Measurements from ENCODE around the gene CBX6. TPM values are rescaled to one million over a fixed set of nuclear protein-coding genes. Genes with fewer than 3 reads are reported as not detected.

The CBX6 gene
- total RNA-seq, 1 experiment from 2014 or later = 98.4 TPM

DNA sequence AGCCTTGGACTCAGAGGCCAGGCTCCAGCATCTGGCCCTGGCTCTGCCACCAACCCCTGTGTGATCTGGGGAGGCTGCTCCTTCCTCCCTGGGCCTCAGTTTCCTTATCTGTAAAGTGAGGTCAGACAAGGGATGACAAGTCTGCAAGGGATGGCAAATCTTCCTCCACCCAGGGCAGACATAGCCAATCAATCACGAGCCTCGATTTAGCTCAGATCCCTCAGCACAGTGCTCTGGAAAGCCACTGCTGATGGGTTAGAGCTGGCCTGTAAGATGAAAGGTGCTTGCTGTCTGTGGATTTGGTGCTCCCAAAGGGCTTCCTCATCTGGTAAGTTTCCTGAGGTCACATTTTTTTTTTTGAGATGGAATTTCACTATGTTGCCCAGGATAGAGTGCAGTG lies 48.4 kb downstream of the CBX6 start:
- no peak for TF ChIP-seq POLR2AphosphoS5 (IDR thresholded peaks at IDR 0.05; ENCODE audit: low read depth, low read length)
- TF ChIP-seq SIN3A (IDR thresholded peaks at IDR 0.05; ENCODE audit: borderline replicate concordance, insufficient read depth, low read depth, low read length) = no peak
- no peak for TF ChIP-seq TCF7L2 (IDR thresholded peaks at IDR 0.05; ENCODE audit: low read depth, low read length)
- TF ChIP-seq, protein P1, sequence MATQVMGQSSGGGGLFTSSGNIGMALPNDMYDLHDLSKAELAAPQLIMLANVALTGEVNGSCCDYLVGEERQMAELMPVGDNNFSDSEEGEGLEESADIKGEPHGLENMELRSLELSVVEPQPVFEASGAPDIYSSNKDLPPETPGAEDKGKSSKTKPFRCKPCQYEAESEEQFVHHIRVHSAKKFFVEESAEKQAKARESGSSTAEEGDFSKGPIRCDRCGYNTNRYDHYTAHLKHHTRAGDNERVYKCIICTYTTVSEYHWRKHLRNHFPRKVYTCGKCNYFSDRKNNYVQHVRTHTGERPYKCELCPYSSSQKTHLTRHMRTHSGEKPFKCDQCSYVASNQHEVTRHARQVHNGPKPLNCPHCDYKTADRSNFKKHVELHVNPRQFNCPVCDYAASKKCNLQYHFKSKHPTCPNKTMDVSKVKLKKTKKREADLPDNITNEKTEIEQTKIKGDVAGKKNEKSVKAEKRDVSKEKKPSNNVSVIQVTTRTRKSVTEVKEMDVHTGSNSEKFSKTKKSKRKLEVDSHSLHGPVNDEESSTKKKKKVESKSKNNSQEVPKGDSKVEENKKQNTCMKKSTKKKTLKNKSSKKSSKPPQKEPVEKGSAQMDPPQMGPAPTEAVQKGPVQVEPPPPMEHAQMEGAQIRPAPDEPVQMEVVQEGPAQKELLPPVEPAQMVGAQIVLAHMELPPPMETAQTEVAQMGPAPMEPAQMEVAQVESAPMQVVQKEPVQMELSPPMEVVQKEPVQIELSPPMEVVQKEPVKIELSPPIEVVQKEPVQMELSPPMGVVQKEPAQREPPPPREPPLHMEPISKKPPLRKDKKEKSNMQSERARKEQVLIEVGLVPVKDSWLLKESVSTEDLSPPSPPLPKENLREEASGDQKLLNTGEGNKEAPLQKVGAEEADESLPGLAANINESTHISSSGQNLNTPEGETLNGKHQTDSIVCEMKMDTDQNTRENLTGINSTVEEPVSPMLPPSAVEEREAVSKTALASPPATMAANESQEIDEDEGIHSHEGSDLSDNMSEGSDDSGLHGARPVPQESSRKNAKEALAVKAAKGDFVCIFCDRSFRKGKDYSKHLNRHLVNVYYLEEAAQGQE (IDR thresholded peaks at IDR 0.05; ENCODE audit: insufficient read depth in 1 of 2, low read depth in 2 of 2, low read length in 1 of 2) = no peak
- TF ChIP-seq, protein P2, sequence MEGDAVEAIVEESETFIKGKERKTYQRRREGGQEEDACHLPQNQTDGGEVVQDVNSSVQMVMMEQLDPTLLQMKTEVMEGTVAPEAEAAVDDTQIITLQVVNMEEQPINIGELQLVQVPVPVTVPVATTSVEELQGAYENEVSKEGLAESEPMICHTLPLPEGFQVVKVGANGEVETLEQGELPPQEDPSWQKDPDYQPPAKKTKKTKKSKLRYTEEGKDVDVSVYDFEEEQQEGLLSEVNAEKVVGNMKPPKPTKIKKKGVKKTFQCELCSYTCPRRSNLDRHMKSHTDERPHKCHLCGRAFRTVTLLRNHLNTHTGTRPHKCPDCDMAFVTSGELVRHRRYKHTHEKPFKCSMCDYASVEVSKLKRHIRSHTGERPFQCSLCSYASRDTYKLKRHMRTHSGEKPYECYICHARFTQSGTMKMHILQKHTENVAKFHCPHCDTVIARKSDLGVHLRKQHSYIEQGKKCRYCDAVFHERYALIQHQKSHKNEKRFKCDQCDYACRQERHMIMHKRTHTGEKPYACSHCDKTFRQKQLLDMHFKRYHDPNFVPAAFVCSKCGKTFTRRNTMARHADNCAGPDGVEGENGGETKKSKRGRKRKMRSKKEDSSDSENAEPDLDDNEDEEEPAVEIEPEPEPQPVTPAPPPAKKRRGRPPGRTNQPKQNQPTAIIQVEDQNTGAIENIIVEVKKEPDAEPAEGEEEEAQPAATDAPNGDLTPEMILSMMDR (IDR thresholded peaks at IDR 0.05) = no peak
- ChIA-PET CTCF (interaction anchor here (0.5 kb wide), 1 partner anchor 11 kb away, joined by 8 read pairs; no protein-coding TSS in a partner anchor), POLR2A (interaction anchor here (0.6 kb wide), 1 partner anchor 30 kb away, joined by 7 read pairs; no protein-coding TSS in a partner anchor)
- no peaks in the 10 kb centered on the region for H3K27me3 ChIP-seq (ENCODE audit: control insufficient read depth, insufficient read depth, low read length)
- no peak overlapping the region for H3K27ac ChIP-seq (ENCODE audit: low read length)
- DNase-seq (ENCODE audit: low read depth, low spot score) (no peak), ATAC-seq (no peak)
- no peaks in the 10 kb centered on the region for H3K4me1 ChIP-seq (ENCODE audit: control insufficient read depth, insufficient read depth, low read length)
- no TSS peak for BruUV-seq (replicated peaks)
- in situ Hi-C loops (cut with HindIII; ENCODE audit: low pct_unique_long_range_greater_than_20kb, low sequenced_read_pairs) (no loop called here), intact Hi-C loops (cut with micrococcal nuclease; ENCODE audit: unreplicated experiment) (no loop called here)
- H3K36me3 ChIP-seq (ENCODE audit: control insufficient read depth, insufficient read depth, low read length) = no peaks in the 10 kb centered on the region
- no peak overlapping the region for H3K4me3 ChIP-seq (ENCODE audit: low read depth in 2 of 2, low read length in 2 of 2)
- H3K9me3 ChIP-seq (ENCODE audit: control insufficient read depth, insufficient read depth, low read depth, low read length) = no peaks in the 10 kb centered on the region

DNA sequence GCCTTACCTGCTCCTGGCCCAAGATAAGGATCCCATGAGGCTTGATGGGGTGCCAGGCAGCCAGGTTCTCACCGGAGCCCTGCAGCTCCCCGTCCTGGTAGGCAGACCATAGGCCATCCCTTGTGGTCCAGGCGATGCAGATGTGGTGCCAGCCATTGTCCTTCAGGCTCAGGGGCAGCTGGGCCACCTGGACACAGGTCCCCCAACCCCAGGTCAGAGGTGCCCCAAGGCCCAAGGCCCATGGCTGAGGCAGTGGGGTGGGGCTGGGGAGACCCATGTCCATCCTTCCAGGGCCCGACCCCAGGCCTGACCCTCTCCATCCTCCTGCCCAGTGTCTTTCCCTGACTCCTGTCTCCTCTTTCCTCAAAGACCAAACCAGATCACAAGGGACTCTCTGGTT lies 48.9 kb downstream of the CBX6 start:
- in situ Hi-C loops (cut with HindIII; ENCODE audit: low pct_unique_long_range_greater_than_20kb, low sequenced_read_pairs) (no loop called here), intact Hi-C loops (cut with micrococcal nuclease; ENCODE audit: unreplicated experiment) (no loop called here)
- Histone ChIP-seq H3K27me3 (ENCODE audit: control insufficient read depth, insufficient read depth, low read length) (no peaks in the 10 kb centered on the region), H3K4me3 (ENCODE audit: low read depth in 2 of 2, low read length in 2 of 2) (no peak overlapping the region), H3K9me3 (ENCODE audit: control insufficient read depth, insufficient read depth, low read depth, low read length) (no peaks in the 10 kb centered on the region), H3K27ac (ENCODE audit: low read length) (no peak overlapping the region), H3K36me3 (ENCODE audit: control insufficient read depth, insufficient read depth, low read length) (no peaks in the 10 kb centered on the region), H3K4me1 (ENCODE audit: control insufficient read depth, insufficient read depth, low read length) (no peaks in the 10 kb centered on the region)
- TF ChIP-seq, protein P2 (IDR thresholded peaks at IDR 0.05) = no peak
- no peak for TF ChIP-seq TCF7L2 (IDR thresholded peaks at IDR 0.05; ENCODE audit: low read depth, low read length)
- no peak for TF ChIP-seq SIN3A (IDR thresholded peaks at IDR 0.05; ENCODE audit: borderline replicate concordance, insufficient read depth, low read depth, low read length)
- TF ChIP-seq, protein P1 (IDR thresholded peaks at IDR 0.05; ENCODE audit: insufficient read depth in 1 of 2, low read depth in 2 of 2, low read length in 1 of 2) = no peak
- TF ChIP-seq POLR2AphosphoS5 (IDR thresholded peaks at IDR 0.05; ENCODE audit: low read depth, low read length) = no peak
- ATAC-seq (no peak), DNase-seq (ENCODE audit: low read depth, low spot score) (no peak)
- POLR2A ChIA-PET = no interaction called here
- no TSS peak for BruUV-seq (replicated peaks)
- CTCF ChIA-PET = no interaction called here
